ENCODE results near the gene ZNF436.

DNA sequence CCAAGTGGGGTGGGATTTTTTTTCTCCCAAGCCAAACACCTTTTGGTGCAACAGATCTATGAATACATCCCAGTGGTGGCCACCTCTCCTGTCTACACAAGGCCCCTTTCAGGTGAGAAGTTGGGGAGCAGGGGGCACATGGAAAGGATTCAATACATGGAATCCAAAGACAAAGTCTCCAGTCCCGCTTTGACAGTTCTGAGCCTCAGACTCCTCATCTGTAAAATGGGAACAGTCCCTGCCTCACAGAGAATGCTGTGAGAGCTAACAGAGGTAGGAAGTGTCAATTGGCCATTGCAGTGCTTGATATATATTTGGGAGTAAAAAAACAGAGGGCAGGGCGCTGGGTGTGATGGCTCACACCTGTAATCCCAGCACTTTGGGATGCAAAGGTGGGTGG is 26.7 kb upstream of the ZNF436 start:
- no peak for TF ChIP-seq EP300 (IDR thresholded peaks at IDR 0.05; ENCODE audit: borderline replicate concordance)
- no peak for TF ChIP-seq ZBTB7A (IDR thresholded peaks at IDR 0.05; ENCODE audit: low read depth)
- TF ChIP-seq CREB1 (IDR thresholded peaks at IDR 0.05; ENCODE audit: low read depth) = no peak
- TF ChIP-seq, protein P1, sequence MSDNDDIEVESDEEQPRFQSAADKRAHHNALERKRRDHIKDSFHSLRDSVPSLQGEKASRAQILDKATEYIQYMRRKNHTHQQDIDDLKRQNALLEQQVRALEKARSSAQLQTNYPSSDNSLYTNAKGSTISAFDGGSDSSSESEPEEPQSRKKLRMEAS (IDR thresholded peaks at IDR 0.05) = no peak
- no peak for TF ChIP-seq EGR1 (IDR thresholded peaks at IDR 0.05)

All from Ishikawa (cell line).